Measurements from ENCODE around the gene VRK1.
A peak's percentile ranks its signal among the peaks of the same experiment; 100 is the strongest.

The VRK1 gene

DNA sequence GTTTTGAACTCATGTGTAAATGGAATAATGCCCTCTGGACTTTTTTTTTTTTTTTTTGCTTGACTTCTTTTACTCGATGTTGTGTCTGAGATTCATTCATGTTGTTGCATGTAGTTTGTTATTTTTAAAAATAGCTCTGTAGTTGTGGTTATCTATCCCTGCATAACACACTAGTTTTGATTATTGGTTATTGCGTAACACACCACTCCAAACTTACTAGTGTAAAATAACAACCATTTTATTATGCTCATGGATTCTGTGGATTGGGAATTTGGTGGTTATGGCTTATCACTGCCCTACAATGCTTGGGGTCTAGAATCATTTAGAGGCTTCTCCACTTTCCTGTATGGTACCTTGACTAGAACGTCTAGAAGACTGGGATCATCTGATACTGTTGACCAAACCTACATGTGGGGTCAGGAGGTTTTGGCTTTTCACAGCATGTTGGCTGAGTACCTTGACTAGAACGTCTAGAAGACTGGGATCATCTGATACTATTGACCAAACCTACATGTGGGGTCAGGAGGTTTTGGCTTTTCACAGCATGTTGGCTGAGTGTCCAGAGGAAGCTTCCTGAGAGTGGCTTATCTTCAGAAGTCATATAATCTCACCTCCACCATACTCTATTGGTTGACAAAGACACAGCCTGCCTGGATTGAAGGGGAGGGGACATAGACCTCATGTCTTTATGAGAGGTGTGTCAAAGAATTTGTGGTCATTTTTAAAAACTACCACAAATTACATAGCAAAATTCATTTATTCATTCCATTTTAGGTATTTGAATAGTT lies 11.6 kb downstream of the VRK1 start:
- peak overlapping the region; percentile 64 for H3K4ac ChIP-seq (ENCODE audit: low read depth, low read length)
- H3K4me3 ChIP-seq (ENCODE audit: low read depth, low read length) = no peak overlapping the region
- no peak overlapping the region for H3K18ac ChIP-seq (ENCODE audit: low read length)
- H3K4me2 ChIP-seq (ENCODE audit: low read length) = no peak overlapping the region
- H2BK5ac ChIP-seq (ENCODE audit: low read depth, low read length, poor library complexity) = no peak overlapping the region
- H3K79me2 ChIP-seq (ENCODE audit: control insufficient read depth, insufficient read depth, low read length, poor library complexity) = no peaks in the 10 kb centered on the region
- no peak for DNase-seq
- H2AK5ac ChIP-seq (ENCODE audit: low read length) = no peak overlapping the region
- peaks cover 0 to 2% of the 10 kb centered on the region in 2 experiments for H3K4me1 ChIP-seq (ENCODE audit: control insufficient read depth in 1 of 2, insufficient read depth in 2 of 2, low read length in 2 of 2)
- H4K8ac ChIP-seq (ENCODE audit: low read depth, low read length) = no peak overlapping the region
- H3K9ac ChIP-seq (ENCODE audit: low read length) = no peak overlapping the region
- H3K36me3 ChIP-seq (ENCODE audit: control insufficient read depth in 1 of 2, insufficient read depth in 2 of 2, low read length in 2 of 2) = peaks cover 0 to 2% of the 10 kb centered on the region in 2 experiments
- no peaks in the 10 kb centered on the region for H3K9me3 ChIP-seq (ENCODE audit: insufficient read depth, low read depth, low read length)
- H3K79me1 ChIP-seq (ENCODE audit: low read length) = no peaks in the 10 kb centered on the region
- no peak overlapping the region for H2BK12ac ChIP-seq (ENCODE audit: low read length)
- no peak overlapping the region for H2AFZ ChIP-seq (ENCODE audit: insufficient read depth, low read length, poor library complexity)
- H3K14ac ChIP-seq (ENCODE audit: low read length) = no peak overlapping the region
- H3K27ac ChIP-seq (ENCODE audit: low read depth, low read length) = no peak overlapping the region
- H4K91ac ChIP-seq (ENCODE audit: low read depth, low read length) = no peak overlapping the region
- no peak overlapping the region for H2BK120ac ChIP-seq (ENCODE audit: insufficient read depth, low read length, poor library complexity)
- no peak overlapping the region for H3K23ac ChIP-seq (ENCODE audit: low read length)
- no CpG with 5 or more reads among the region's 4 CpGs for WGBS (ENCODE audit: extremely low coverage, insufficient coverage, insufficient read length)
- H3K27me3 ChIP-seq (ENCODE audit: insufficient read depth, low read length) = no peaks in the 10 kb centered on the region
- H4K12ac ChIP-seq (ENCODE audit: low read depth, low read length) = no peak overlapping the region

DNA sequence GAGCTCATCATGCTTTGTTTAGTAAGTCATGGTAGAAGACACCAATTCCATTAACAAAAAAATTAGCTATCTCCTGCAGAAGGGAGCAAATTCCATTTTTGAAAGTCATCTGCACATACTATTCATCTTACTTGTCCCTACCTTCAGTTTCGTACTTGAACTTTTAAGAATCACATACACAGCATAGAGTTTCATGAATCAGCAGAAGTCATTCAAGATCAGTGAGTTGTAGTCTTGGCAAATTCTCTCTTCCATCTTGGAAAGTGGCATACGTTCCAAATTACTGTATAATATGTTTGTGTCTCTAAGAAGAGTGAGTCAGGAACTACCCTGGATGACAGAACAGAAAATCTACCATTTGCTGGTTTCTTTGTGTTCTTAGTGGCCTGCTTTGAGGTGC lies 14.1 kb downstream of the VRK1 start:
- Histone ChIP-seq H4K91ac (ENCODE audit: low read depth, low read length) (no peak overlapping the region), H3K23ac (ENCODE audit: low read length) (no peak overlapping the region), H3K4me1 (ENCODE audit: control insufficient read depth in 1 of 2, insufficient read depth in 2 of 2, low read length in 2 of 2) (no peaks in the 10 kb centered on the region), H3K27me3 (ENCODE audit: insufficient read depth, low read length) (no peaks in the 10 kb centered on the region), H3K4me3 (ENCODE audit: low read depth, low read length) (no peak overlapping the region), H3K36me3 (ENCODE audit: control insufficient read depth in 1 of 2, insufficient read depth in 2 of 2, low read length in 2 of 2) (peaks cover 0 to 2% of the 10 kb centered on the region in 2 experiments), H3K79me1 (ENCODE audit: low read length) (no peaks in the 10 kb centered on the region), H2BK5ac (ENCODE audit: low read depth, low read length, poor library complexity) (no peak overlapping the region), H3K79me2 (ENCODE audit: control insufficient read depth, insufficient read depth, low read length, poor library complexity) (no peaks in the 10 kb centered on the region), H2AFZ (ENCODE audit: insufficient read depth, low read length, poor library complexity) (no peak overlapping the region), H3K14ac (ENCODE audit: low read length) (no peak overlapping the region), H3K9me3 (ENCODE audit: insufficient read depth, low read depth, low read length) (no peaks in the 10 kb centered on the region), H3K4ac (ENCODE audit: low read depth, low read length) (peak overlapping the region; percentile 62), H4K8ac (ENCODE audit: low read depth, low read length) (no peak overlapping the region), H4K12ac (ENCODE audit: low read depth, low read length) (no peak overlapping the region), H2BK12ac (ENCODE audit: low read length) (no peak overlapping the region), H3K9ac (ENCODE audit: low read length) (no peak overlapping the region), H2AK5ac (ENCODE audit: low read length) (no peak overlapping the region), H3K18ac (ENCODE audit: low read length) (no peak overlapping the region), H3K27ac (ENCODE audit: low read depth, low read length) (no peak overlapping the region), H2BK120ac (ENCODE audit: insufficient read depth, low read length, poor library complexity) (no peak overlapping the region), H3K4me2 (ENCODE audit: low read length) (no peak overlapping the region)
- peak in 1 of 2 donors; percentile 16 for DNase-seq
- no CpG with 5 or more reads among the region's 2 CpGs for WGBS (ENCODE audit: extremely low coverage, insufficient coverage, insufficient read length)

DNA sequence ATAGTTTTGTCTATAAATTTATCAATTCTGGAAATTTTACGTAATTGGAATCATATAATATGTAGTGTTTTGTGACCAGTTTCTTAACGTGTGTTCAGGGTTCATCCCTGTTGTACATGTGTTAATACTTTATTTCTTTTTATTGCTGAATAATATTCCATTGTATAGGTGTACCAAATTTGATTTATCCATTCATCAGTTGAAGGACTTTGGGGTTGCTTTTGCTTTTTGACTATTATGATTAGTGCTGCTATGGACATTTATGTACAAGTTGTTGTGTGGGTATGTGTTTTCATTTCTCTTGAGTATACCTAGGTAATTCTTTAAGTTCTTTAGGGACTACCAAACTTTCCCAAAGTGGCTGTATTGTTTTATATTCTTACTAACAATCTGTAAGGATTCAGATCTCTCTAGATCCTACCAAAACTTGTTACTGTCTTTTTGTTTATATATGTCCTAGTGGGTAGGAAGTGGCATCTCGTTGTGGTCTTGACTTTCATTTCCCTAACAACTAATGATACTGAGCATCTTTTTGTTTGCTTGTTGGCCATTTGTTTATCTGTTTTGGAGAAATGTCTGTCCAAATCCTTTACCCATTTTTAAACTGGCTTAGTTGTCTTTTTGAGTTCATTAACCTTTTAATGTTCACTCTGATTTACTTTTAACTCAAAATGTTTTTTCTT lies 14.9 kb downstream of the VRK1 start:
- no peaks in the 10 kb centered on the region for H3K27me3 ChIP-seq (ENCODE audit: insufficient read depth, low read length)
- no peak overlapping the region for H3K4me3 ChIP-seq (ENCODE audit: low read depth, low read length)
- H3K4ac ChIP-seq (ENCODE audit: low read depth, low read length) = no peak overlapping the region
- no peak for DNase-seq
- H3K14ac ChIP-seq (ENCODE audit: low read length) = no peak overlapping the region
- no peak overlapping the region for H3K9ac ChIP-seq (ENCODE audit: low read length)
- no peaks in the 10 kb centered on the region for H3K79me2 ChIP-seq (ENCODE audit: control insufficient read depth, insufficient read depth, low read length, poor library complexity)
- H4K8ac ChIP-seq (ENCODE audit: low read depth, low read length) = no peak overlapping the region
- no peak overlapping the region for H4K91ac ChIP-seq (ENCODE audit: low read depth, low read length)
- H4K12ac ChIP-seq (ENCODE audit: low read depth, low read length) = no peak overlapping the region
- no peak overlapping the region for H3K27ac ChIP-seq (ENCODE audit: low read depth, low read length)
- H3K18ac ChIP-seq (ENCODE audit: low read length) = no peak overlapping the region
- H2BK120ac ChIP-seq (ENCODE audit: insufficient read depth, low read length, poor library complexity) = no peak overlapping the region
- H2AK5ac ChIP-seq (ENCODE audit: low read length) = no peak overlapping the region
- no peak overlapping the region for H3K4me2 ChIP-seq (ENCODE audit: low read length)
- H3K4me1 ChIP-seq (ENCODE audit: control insufficient read depth in 1 of 2, insufficient read depth in 2 of 2, low read length in 2 of 2) = no peaks in the 10 kb centered on the region
- H3K9me3 ChIP-seq (ENCODE audit: insufficient read depth, low read depth, low read length) = no peaks in the 10 kb centered on the region
- H3K36me3 ChIP-seq (ENCODE audit: control insufficient read depth in 1 of 2, insufficient read depth in 2 of 2, low read length in 2 of 2) = peaks cover 0 to 2% of the 10 kb centered on the region in 2 experiments
- H2BK12ac ChIP-seq (ENCODE audit: low read length) = no peak overlapping the region
- H3K79me1 ChIP-seq (ENCODE audit: low read length) = no peaks in the 10 kb centered on the region
- H2AFZ ChIP-seq (ENCODE audit: insufficient read depth, low read length, poor library complexity) = no peak overlapping the region
- WGBS (ENCODE audit: extremely low coverage, insufficient coverage, insufficient read length) = no CpG with 5 or more reads among the region's 3 CpGs
- no peak overlapping the region for H3K23ac ChIP-seq (ENCODE audit: low read length)
- no peak overlapping the region for H2BK5ac ChIP-seq (ENCODE audit: low read depth, low read length, poor library complexity)

DNA sequence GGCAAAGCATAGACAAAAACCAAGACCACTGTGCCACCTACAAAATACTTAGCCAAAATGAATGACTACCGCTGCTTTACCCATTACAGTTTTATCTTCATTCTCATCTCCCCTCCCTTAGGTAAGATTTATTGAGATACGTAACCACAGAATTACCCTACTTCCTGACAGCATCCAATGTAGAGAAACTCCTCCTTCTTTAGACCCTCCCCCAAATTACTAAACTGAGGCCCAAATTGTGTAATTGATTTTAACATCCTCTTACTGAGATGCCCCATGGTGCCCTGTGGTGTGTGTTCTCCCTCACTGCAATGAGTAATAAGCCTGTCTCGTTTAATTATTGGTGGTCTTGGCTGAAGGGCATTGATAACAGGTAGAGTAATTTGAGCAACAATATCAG lies 19.1 kb downstream of the VRK1 start:
- no peak overlapping the region for H3K18ac ChIP-seq (ENCODE audit: low read length)
- H2BK12ac ChIP-seq (ENCODE audit: low read length) = no peak overlapping the region
- H2AK5ac ChIP-seq (ENCODE audit: low read length) = no peak overlapping the region
- H3K4me2 ChIP-seq (ENCODE audit: low read length) = no peak overlapping the region
- no peaks in the 10 kb centered on the region for H3K4me1 ChIP-seq (ENCODE audit: control insufficient read depth in 1 of 2, insufficient read depth in 2 of 2, low read length in 2 of 2)
- H3K36me3 ChIP-seq (ENCODE audit: control insufficient read depth in 1 of 2, insufficient read depth in 2 of 2, low read length in 2 of 2) = peaks cover 0 to 2% of the 10 kb centered on the region in 2 experiments
- H3K79me2 ChIP-seq (ENCODE audit: control insufficient read depth, insufficient read depth, low read length, poor library complexity) = no peaks in the 10 kb centered on the region
- no peak overlapping the region for H2BK120ac ChIP-seq (ENCODE audit: insufficient read depth, low read length, poor library complexity)
- no peaks in the 10 kb centered on the region for H3K9me3 ChIP-seq (ENCODE audit: insufficient read depth, low read depth, low read length)
- H4K12ac ChIP-seq (ENCODE audit: low read depth, low read length) = no peak overlapping the region
- no peak overlapping the region for H4K8ac ChIP-seq (ENCODE audit: low read depth, low read length)
- WGBS (ENCODE audit: extremely low coverage, insufficient coverage, insufficient read length) = no CpG with 5 or more reads among the region's 3 CpGs
- no peak overlapping the region for H3K4ac ChIP-seq (ENCODE audit: low read depth, low read length)
- H3K79me1 ChIP-seq (ENCODE audit: low read length) = no peaks in the 10 kb centered on the region
- no peaks in the 10 kb centered on the region for H3K27me3 ChIP-seq (ENCODE audit: insufficient read depth, low read length)
- H3K4me3 ChIP-seq (ENCODE audit: low read depth, low read length) = no peak overlapping the region
- H2AFZ ChIP-seq (ENCODE audit: insufficient read depth, low read length, poor library complexity) = no peak overlapping the region
- no peak overlapping the region for H3K9ac ChIP-seq (ENCODE audit: low read length)
- no peak overlapping the region for H2BK5ac ChIP-seq (ENCODE audit: low read depth, low read length, poor library complexity)
- H3K14ac ChIP-seq (ENCODE audit: low read length) = no peak overlapping the region
- no peak overlapping the region for H3K27ac ChIP-seq (ENCODE audit: low read depth, low read length)
- H3K23ac ChIP-seq (ENCODE audit: low read length) = no peak overlapping the region
- no peak for DNase-seq
- no peak overlapping the region for H4K91ac ChIP-seq (ENCODE audit: low read depth, low read length)
